ENCODE data around the gene OR52W1. TPM values are rescaled to one million over a fixed set of nuclear protein-coding genes. Genes with fewer than 3 reads are reported as not detected.

OR52W1 gene
- total and polyA plus RNA-seq, 10 of the 15 experiments (the other 5 are each of a cell fraction or from before 2014, with no cell fraction given) = not detected

- DNase-seq (ENCODE audit: low read depth, low spot score) (no peak), ATAC-seq (no peak), FAIRE-seq (no peak)
- WGBS (ENCODE audit: insufficient coverage, insufficient replicate concordance, low lambda C conversion rate, missing lambda C conversion rate) = 11% methylated on average over 2 of the region's 2 CpGs
- no peaks in the 10 kb centered on the region for H3K36me3 ChIP-seq (ENCODE audit: control insufficient read depth in 2 of 2, insufficient read depth in 2 of 2, low read length in 1 of 2)
- no peak for TF ChIP-seq CREB1 (IDR thresholded peaks at IDR 0.05; ENCODE audit: low read depth)
- no peak for TF ChIP-seq NR2C1 (IDR thresholded peaks at IDR 0.05)
- no peak for TF ChIP-seq KAT2A (conservative IDR thresholded peaks at IDR 0.05; ENCODE audit: control insufficient read depth, low read depth, low read length)
- no peak for TF ChIP-seq KLF5 (IDR thresholded peaks at IDR 0.05; ENCODE audit: partially characterized antibody)
- no peak for TF ChIP-seq ASH2L (IDR thresholded peaks at IDR 0.05; ENCODE audit: borderline replicate concordance, low read depth)
- TF ChIP-seq HDAC6 (IDR thresholded peaks at IDR 0.05; ENCODE audit: unreplicated experiment) = no peak
- no peak for TF ChIP-seq HDAC2 (IDR thresholded peaks at IDR 0.05)
- no peak for TF ChIP-seq EZH2 (IDR thresholded peaks at IDR 0.05; ENCODE audit: borderline replicate concordance, control insufficient read depth, low read depth, low read length)
- TF ChIP-seq PBX3 (IDR thresholded peaks at IDR 0.05; ENCODE audit: insufficient replicate concordance, low read depth, low read length) = no peak
- RAD21 ChIA-PET (ENCODE audit: unreplicated experiment) = no interaction called here
- no peaks in the 10 kb centered on the region for H3K79me2 ChIP-seq (ENCODE audit: control insufficient read depth, insufficient read depth, low read length)
- no peaks in the 10 kb centered on the region for H4K20me1 ChIP-seq (ENCODE audit: control insufficient read depth, insufficient read depth)
- CTCF ChIA-PET = interaction anchor here (0.6 to 1.4 kb wide), 2 partner anchors 140 to 628 kb away, joined by 3 read pairs; no protein-coding TSS in a partner anchor
- H3K9me3 ChIP-seq (replicated peaks; ENCODE audit: control insufficient read depth, insufficient read depth, low read length) = no peaks in the 10 kb centered on the region
- H2AFZ ChIP-seq (ENCODE audit: control insufficient read depth, low read depth, low read length) = no peak overlapping the region
- H3K4me2 ChIP-seq (ENCODE audit: control insufficient read depth, insufficient read depth) = no peak overlapping the region
- H3K27me3 ChIP-seq (replicated peaks in 1 of 2; ENCODE audit: control insufficient read depth in 2 of 2, insufficient read depth in 2 of 2, low read length in 1 of 2) = no peaks in the 10 kb centered on the region
- in situ Hi-C loops (cut with MboI) = no loop called here
- SMC1A ChIA-PET (ENCODE audit: uncharacterized antibody, unreplicated experiment) = no interaction called here
- intact Hi-C loops (cut with micrococcal nuclease; ENCODE audit: unreplicated experiment) = no loop called here
- POLR2A ChIA-PET = no interaction called here
- H3K4me1 ChIP-seq (ENCODE audit: control insufficient read depth, insufficient read depth, low read length) = no peaks in the 10 kb centered on the region
- no peak overlapping the region for H3K4me3 ChIP-seq
- no peak overlapping the region for H3K9ac ChIP-seq (ENCODE audit: control insufficient read depth, insufficient read depth, low read length)
- H3K27ac ChIP-seq (ENCODE audit: control insufficient read depth, insufficient read depth) = no peak overlapping the region
- no TSS peak for BruUV-seq (replicated peaks)
These were observed 23.6 kb upstream of the OR52W1 start for GRCh38 chr11:6175440-6175839.

Measured in GM12878 (cell line).